ENCODE measurements around the gene SNHG17.
"Not testable (repeated sequence)": the region's sequence is repeated elsewhere in the genome, so short reads cannot be mapped to it uniquely, and the experiment has no call there.

Gene SNHG17

DNA sequence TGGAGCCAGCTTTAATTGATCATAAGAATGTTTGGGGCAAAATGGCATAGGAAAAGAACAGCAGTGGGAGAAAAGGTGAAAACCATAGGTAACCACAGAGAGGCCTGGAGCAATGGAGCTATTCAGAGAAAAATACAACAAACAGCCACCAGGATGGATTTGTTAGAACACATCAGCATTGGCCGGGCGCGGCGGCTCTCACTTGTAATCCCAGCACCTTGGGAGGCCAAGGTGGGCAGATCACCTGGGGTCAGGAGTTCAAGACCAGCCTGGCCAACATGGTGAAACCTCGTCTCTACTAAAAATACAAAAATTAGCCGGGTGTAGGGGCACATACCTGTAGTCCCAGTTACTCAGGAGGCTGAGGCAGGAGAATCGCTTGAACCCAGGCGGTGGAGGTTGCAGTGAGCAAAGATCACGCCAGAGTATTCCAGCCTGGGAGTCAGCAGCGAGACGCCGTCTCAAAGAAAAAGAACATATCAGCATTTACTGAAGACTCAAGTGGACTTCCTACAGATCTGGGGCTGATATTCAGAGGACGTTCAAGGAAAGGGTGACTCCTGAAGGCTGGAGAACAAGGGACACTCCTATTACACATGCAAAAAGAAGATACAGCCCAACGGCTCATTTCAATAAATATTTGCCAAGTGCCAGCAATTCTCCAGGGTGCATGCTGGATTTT lies 20.2 kb downstream of the SNHG17 start:
- Histone ChIP-seq H3K27ac (replicated peaks) (no peak overlapping the region), H3K27me3 (ENCODE audit: insufficient read depth, poor library complexity, severe bottlenecking) (no peaks in the 10 kb centered on the region), H3K4me3 (replicated peaks; ENCODE audit: insufficient read depth, low read length) (no peak overlapping the region)
- no peak for TF ChIP-seq CTCF (IDR thresholded peaks at IDR 0.05; ENCODE audit: insufficient read depth, low read length)
- TF ChIP-seq SPI1 (IDR thresholded peaks at IDR 0.05; ENCODE audit: borderline replicate concordance, low read depth) = no peak
- TF ChIP-seq, protein P1, sequence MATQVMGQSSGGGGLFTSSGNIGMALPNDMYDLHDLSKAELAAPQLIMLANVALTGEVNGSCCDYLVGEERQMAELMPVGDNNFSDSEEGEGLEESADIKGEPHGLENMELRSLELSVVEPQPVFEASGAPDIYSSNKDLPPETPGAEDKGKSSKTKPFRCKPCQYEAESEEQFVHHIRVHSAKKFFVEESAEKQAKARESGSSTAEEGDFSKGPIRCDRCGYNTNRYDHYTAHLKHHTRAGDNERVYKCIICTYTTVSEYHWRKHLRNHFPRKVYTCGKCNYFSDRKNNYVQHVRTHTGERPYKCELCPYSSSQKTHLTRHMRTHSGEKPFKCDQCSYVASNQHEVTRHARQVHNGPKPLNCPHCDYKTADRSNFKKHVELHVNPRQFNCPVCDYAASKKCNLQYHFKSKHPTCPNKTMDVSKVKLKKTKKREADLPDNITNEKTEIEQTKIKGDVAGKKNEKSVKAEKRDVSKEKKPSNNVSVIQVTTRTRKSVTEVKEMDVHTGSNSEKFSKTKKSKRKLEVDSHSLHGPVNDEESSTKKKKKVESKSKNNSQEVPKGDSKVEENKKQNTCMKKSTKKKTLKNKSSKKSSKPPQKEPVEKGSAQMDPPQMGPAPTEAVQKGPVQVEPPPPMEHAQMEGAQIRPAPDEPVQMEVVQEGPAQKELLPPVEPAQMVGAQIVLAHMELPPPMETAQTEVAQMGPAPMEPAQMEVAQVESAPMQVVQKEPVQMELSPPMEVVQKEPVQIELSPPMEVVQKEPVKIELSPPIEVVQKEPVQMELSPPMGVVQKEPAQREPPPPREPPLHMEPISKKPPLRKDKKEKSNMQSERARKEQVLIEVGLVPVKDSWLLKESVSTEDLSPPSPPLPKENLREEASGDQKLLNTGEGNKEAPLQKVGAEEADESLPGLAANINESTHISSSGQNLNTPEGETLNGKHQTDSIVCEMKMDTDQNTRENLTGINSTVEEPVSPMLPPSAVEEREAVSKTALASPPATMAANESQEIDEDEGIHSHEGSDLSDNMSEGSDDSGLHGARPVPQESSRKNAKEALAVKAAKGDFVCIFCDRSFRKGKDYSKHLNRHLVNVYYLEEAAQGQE (IDR thresholded peaks at IDR 0.05; ENCODE audit: insufficient replicate concordance, low read depth) = no peak
- TF ChIP-seq POLR2AphosphoS5 (IDR thresholded peaks at IDR 0.05; ENCODE audit: low read depth) = no peak
- TF ChIP-seq GABPA (IDR thresholded peaks at IDR 0.05; ENCODE audit: low read depth) = no peak
- no peak for DNase-seq (ENCODE audit: low read depth in 1 of 2, low spot score in 1 of 2)

DNA sequence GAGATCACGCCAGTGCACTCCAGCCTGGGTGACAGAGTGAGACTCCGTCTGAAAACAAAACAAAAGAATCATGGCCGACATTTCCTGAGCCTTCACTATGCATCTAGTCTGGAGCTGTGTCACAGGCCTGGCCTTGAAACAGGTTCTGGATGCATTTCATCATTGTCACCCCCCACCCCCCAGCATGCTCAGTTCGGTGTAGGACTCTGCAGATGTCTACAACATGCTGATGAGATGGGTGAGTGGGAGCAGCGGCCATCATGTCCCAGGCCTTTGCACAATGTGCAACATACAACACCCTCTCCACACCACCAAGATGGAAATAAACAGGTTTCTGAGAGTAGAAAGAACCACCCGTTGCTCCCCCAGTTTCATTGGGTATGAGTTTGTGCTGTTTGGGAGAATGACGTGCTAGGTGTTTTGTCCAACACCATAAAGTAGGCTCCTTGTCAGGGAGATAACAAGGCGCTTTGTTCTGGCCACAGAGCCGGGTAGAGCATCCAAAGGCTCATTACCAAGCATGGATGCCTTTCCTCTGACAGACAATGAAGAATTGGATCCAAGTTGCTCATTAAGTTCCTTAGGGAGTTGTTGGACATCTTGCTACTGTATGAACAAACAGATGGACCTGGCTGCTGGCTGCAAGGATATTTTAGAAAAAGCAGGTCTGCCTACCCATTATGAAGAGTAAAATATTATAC lies 22.1 kb downstream of the SNHG17 start:
- Histone ChIP-seq H3K27me3 (ENCODE audit: insufficient read depth, poor library complexity, severe bottlenecking) (no peaks in the 10 kb centered on the region), H3K4me3 (replicated peaks; ENCODE audit: insufficient read depth, low read length) (no peak overlapping the region), H3K27ac (replicated peaks) (no peak overlapping the region)
- no peak for DNase-seq (ENCODE audit: low read depth in 1 of 2, low spot score in 1 of 2)
- TF ChIP-seq SPI1 (IDR thresholded peaks at IDR 0.05; ENCODE audit: borderline replicate concordance, low read depth) (no peak), POLR2AphosphoS5 (IDR thresholded peaks at IDR 0.05; ENCODE audit: low read depth) (no peak), CTCF (IDR thresholded peaks at IDR 0.05; ENCODE audit: insufficient read depth, low read length) (no peak), GABPA (IDR thresholded peaks at IDR 0.05; ENCODE audit: low read depth) (no peak)
- TF ChIP-seq, protein P1 (IDR thresholded peaks at IDR 0.05; ENCODE audit: insufficient replicate concordance, low read depth) = no peak

GRCh38 chr20:38407822-38408221 lies 27.3 kb downstream of the SNHG17 start:
- H3K27me3 ChIP-seq (ENCODE audit: insufficient read depth, poor library complexity, severe bottlenecking); H3K4me3 ChIP-seq (replicated peaks; ENCODE audit: insufficient read depth, low read length); DNase-seq (ENCODE audit: low read depth in 1 of 2, low spot score in 1 of 2); H3K27ac ChIP-seq (replicated peaks): not testable (repeated sequence)

GRCh38 chr20:38407321-38407720 lies 27.8 kb downstream of the SNHG17 start:
- TF ChIP-seq CTCF (IDR thresholded peaks at IDR 0.05; ENCODE audit: insufficient read depth, low read length) = no peak
- no peak for TF ChIP-seq POLR2AphosphoS5 (IDR thresholded peaks at IDR 0.05; ENCODE audit: low read depth)
- no peak for TF ChIP-seq SPI1 (IDR thresholded peaks at IDR 0.05; ENCODE audit: borderline replicate concordance, low read depth)
- TF ChIP-seq, protein P1 (IDR thresholded peaks at IDR 0.05; ENCODE audit: insufficient replicate concordance, low read depth) = no peak
- no peaks in the 10 kb centered on the region for H3K27me3 ChIP-seq (ENCODE audit: insufficient read depth, poor library complexity, severe bottlenecking)
- no peak overlapping the region for H3K4me3 ChIP-seq (replicated peaks; ENCODE audit: insufficient read depth, low read length)
- no peak overlapping the region for H3K27ac ChIP-seq (replicated peaks)
- DNase-seq (ENCODE audit: low read depth in 1 of 2, low spot score in 1 of 2) = no peak
